T-helper 9 cell (primary cell): Measurements from ENCODE around the gene ESPN.
"Not testable (repeated sequence)": the region's sequence is repeated elsewhere in the genome, so short reads cannot be mapped to it uniquely, and the experiment has no call there.

Experiments used
- DNase-seq: peaks from one replicate; pipeline ENCODE4 v3.0.0-alpha.2; 2020

Gene ESPN

GRCh38 chr1:6428453-6428852 is 3.9 kb downstream of the ESPN start:
- DNase-seq: not testable (repeated sequence)

GRCh38 chr1:6429660-6430411 is 5.3 kb downstream of the ESPN start:
- DNase-seq: not testable (repeated sequence)

DNA sequence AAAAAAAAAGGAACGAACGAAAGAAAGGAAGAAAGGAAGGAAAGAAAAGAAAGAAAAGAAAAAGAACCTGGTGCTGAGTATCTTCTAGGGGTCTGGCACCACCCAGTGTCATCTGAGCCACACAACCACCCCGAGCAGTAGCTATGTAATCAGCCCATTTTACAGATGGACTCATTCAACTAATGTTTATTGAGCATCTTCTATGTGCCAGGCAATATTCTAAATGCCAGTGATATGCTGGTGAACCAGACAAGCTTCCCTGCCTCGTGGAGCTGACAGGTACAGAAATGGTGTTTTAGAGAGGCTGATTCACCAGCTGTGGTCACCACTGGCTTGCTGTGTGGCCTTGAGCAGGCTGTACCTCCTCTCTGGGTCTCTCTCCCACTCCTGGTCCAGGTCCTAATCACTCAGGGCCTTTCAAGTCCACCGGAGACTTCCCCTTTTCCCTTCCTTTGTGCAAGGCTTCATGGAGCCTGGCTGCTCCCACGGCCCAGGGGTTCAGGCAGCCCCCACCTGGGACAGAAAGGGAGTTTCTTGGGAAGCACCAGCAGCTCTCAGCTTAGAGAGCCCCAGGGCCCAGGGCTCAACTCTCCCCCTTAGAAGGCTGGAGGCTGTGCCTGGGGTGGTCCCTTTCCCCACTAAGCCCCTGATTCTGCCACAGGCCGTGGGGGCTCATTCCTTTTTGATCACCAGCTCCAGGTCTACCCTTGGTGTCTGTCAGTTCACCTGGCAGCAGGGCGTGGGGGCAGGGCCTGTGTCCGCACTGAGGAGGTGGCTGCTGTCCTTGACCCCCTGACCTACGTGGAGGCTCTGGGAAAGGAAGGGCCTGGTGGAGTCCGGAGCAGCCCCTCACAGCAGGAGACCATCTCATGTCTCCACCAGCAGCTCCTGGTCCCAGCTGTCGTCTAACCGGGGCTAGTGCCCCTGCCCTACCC is 7.3 kb downstream of the ESPN start:
- not testable (repeated sequence) for DNase-seq

GRCh38 chr1:6434186-6434585 is 9.6 kb downstream of the ESPN start:
- DNase-seq: no peak

DNA sequence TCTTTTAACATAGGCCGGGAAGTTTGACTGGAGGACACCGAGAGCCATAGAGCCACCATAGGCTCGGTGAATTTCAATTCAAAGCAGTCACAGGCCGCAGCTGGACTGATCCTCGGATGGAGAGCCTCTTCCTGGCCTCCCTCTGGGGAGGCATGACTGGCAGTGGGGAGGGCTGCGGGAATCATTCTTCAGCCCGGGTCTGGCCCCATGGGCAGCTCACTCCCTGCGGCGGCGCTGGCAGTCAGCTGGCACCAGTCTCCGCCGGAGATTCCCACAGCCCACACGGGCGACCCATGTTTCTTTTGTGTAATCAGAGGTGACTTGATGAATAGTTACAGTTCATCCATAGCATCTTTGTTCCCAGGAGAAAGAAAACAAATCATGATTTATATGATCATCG is 10.6 kb downstream of the ESPN start:
- DNase-seq: no peak

DNA sequence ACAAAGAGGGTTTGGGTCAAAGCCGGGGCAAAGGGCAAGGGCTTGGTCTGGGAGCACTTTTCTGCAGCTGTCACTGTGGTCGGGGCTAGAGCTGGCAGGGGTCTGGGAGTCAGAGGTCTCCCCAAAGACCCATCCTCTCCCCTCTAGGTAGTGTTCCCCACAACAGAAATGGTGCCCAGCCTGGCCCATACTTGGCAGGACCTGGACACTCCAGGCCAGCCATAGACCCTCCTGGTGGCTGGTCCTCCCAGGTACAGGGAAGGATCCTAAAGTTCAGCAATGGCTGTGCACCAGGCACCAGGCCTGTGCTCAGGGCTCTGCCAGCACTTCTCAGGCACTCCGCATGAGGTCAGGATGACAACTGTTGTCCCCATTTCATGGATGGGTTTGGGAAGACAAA is 11.0 kb downstream of the ESPN start:
- DNase-seq: no peak

GRCh38 chr1:6436277-6436676 is 11.7 kb downstream of the ESPN start:
- DNase-seq: not testable (repeated sequence)

- DNase-seq: not testable (repeated sequence)
These were observed 12.6 kb downstream of the ESPN start for GRCh38 chr1:6437012-6437700.

DNA sequence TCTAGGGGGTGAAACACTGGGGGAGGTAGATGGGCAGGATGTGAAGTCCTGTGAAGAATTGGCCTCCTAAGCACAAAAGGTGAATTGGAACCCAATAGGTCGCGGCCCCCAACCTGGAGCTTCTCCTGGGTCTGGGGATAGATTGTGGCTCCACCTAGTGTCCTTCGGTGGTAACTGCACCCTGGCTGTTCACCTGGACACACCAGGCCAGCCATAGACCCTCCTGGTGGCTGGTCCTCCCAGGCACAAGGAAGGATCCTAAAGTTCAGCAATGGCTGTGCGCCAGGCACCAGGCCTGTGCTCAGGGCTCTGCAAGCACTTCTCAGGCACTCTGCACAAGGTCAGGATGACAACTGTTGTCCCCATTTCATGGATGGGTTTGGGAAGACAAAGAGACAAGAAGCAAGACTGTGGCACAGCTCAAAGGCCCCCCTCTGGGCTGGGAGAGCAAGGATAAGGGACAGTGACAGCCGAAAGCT is 13.5 kb downstream of the ESPN start:
- DNase-seq: peak; percentile 63

GRCh38 chr1:6440198-6441126 is 15.9 kb downstream of the ESPN start:
- DNase-seq: peak; percentile 71

GRCh38 chr1:6441586-6441985 is 17.0 kb downstream of the ESPN start:
- no peak for DNase-seq

DNA sequence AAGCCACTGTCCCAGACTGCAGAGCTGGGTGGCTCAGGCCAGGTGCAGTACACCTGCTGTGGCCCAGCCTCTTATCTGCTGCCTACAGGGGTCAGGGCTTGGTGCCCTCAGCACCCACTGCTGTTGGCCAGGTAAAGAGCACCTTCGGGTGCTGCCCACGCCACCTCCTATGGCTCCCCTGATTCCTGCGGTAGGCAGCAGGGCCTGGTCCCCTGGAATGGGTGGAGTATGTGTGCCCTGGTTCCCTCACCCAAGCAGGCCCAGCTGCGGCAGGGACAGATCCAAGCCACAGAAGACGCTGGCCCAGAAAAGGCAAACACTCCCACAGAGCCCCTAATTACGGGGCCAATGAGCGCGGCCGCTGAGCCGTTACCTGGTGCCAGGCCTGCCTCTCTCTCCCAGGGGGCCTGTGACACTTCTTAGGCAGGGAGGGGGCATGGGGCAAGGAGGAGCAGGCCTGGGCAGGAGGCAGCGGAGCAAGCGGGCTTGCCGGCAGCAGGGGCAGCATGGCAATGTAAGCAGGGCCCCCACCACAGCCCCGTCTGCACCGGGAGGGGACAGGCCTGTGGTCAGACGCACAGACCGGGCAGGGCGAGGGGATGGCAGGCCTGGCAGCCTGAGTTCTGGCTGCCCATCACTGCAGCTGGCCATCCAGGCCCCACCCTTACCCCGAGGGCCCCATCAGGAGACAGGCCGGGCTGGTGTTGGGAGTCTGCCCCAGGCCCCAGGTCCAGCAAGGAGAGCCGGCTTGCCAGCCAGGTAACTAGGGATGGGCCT is 19.0 kb downstream of the ESPN start:
- no peak for DNase-seq

- DNase-seq: no peak
These were observed 19.8 kb downstream of the ESPN start for GRCh38 chr1:6444377-6444776.

- DNase-seq: no peak
These were observed 20.6 kb downstream of the ESPN start for GRCh38 chr1:6445062-6445763.

- not testable (repeated sequence) for DNase-seq
These were observed 21.4 kb downstream of the ESPN start for GRCh38 chr1:6445929-6446328.

GRCh38 chr1:6446665-6447015 is 22.1 kb downstream of the ESPN start:
- no peak for DNase-seq

GRCh38 chr1:6447016-6447817 is 22.6 kb downstream of the ESPN start:
- no peak for DNase-seq

DNA sequence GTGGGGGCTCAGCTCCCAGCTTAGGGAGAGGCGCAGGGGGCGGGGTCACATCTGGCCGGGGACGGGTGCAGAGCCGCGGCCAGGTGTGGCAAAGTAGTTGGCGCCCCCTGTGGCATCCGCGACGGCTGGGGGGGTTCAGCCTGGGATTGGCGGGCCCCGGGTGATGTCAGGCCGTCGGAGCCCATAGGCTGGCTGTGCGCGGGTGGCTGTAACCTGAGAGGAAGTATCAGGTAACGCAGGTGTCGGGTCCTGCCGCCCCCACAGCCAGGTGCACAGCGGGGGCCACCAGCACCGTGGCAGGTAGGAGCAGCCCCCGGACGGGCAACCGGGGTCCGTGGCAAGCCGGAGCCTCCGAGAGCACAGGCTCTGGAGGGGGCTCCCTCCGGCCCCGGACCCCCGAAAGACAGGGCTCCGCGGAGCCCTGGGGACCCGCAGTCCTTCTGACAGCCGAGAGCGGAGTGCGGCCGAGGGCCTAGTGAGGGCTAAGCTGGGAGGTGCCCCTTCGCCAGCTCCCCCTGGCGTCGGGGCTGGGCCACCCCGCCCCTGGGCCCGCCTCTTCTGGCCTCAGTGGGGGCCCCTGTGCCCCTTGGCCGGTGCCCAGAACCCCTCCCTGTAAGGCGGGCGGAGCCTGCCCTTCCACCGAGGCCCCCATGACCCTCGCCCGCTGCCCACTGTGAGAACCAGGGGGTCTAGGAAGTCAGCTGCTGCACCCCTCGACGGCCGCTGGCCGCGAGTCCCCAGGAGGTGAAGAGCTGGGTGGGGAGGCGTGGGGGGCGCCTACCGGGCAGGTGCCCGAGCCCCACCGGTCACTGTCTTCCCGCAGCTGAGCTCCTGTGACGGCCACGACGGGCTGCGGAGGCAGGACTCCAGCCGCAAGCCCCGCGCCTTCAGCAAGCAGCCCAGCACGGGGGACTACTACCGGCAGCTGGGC is 23.5 kb downstream of the ESPN start:
- peak; percentile 58 for DNase-seq
